Measurements from ENCODE around the gene ZNF524.
A peak's percentile ranks its signal among the peaks of the same experiment; 100 is the strongest.

Gene ZNF524

GRCh38 chr19:55621673-55622231, 21.7 kb downstream of the ZNF524 start:
- DNase-seq, result no peak

- no peak for DNase-seq
Observed at GRCh38 chr19:55622242-55622969, 22.3 kb downstream of the ZNF524 start.

GRCh38 chr19:55623130-55623529, 23.0 kb downstream of the ZNF524 start:
- no peak for DNase-seq

- DNase-seq, result no peak
Observed at GRCh38 chr19:55623561-55623960, 23.5 kb downstream of the ZNF524 start.

GRCh38 chr19:55624109-55625003, 24.3 kb downstream of the ZNF524 start, which contains the start of gene ZNF784:
TSS of gene ZNF784 (minus strand) at chr19:55624566. CDS start at chr19:55624561, 5 bp downstream.
- peak; percentile 90 for DNase-seq

- no peak for DNase-seq
Observed at GRCh38 chr19:55625004-55625326, 24.9 kb downstream of the ZNF524 start.

- no peak for DNase-seq
Observed at GRCh38 chr19:55626350-55626749, 26.3 kb downstream of the ZNF524 start.

GRCh38 chr19:55632463-55632834, 32.4 kb downstream of the ZNF524 start:
- DNase-seq, result peak; percentile 86

GRCh38 chr19:55633861-55634260, 33.8 kb downstream of the ZNF524 start:
- DNase-seq, result no peak

- DNase-seq, result no peak
Observed at GRCh38 chr19:55635334-55635717, 35.2 kb downstream of the ZNF524 start.

GRCh38 chr19:55635856-55636440, 35.9 kb downstream of the ZNF524 start:
- DNase-seq, result no peak

- DNase-seq, result no peak
Observed at GRCh38 chr19:55636723-55637122, 36.6 kb downstream of the ZNF524 start.

- DNase-seq, result no peak
Observed at GRCh38 chr19:55637534-55637933, 37.4 kb downstream of the ZNF524 start.

- peak; percentile 42 for DNase-seq
Observed at GRCh38 chr19:55638864-55639359, 38.8 kb downstream of the ZNF524 start.

GRCh38 chr19:55640043-55640576, 40.0 kb downstream of the ZNF524 start:
- no peak for DNase-seq

GRCh38 chr19:55640577-55641425, 40.7 kb downstream of the ZNF524 start, which contains the start of gene ZNF580:
TSS of gene ZNF580 (plus strand) at chr19:55641002. CDS start at chr19:55642509, 1,507 bp downstream.
- DNase-seq, result peak; percentile 56

- no peak for DNase-seq
Observed at GRCh38 chr19:55641426-55642152, 41.5 kb downstream of the ZNF524 start.

- no peak for DNase-seq
Observed at GRCh38 chr19:55642153-55643002, 42.3 kb downstream of the ZNF524 start.

GRCh38 chr19:55643003-55643886, 43.2 kb downstream of the ZNF524 start, which contains the start of gene ZNF581:
TSS of gene ZNF581 (plus strand) at chr19:55643649. CDS start at chr19:55644572, 923 bp downstream.
- peak; percentile 38 for DNase-seq

Measured in GDM1 (cell line).